Measurements from ENCODE around the gene UBL4B.

Gene UBL4B

DNA sequence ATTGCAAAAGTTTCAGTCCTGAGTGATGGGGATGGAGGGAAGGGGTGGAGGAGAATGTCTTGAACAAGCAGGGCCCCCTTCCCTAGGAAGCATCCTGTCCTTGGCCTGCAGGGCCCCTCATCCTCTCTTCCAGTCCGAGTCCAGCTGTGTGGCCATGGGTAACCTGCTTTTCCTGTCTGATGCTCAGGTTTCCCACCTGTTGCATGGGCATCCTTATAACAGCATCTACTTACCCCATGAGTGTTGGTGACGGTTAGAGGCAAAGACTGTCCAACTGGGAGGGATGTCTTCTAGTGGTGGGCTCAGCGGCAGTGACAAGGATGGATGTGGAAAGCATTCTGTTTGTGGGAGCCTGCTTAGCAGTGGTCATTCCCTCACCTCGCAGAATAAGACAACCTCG, 1.9 kb downstream of the UBL4B start:
- no peak overlapping the region for H3K9ac ChIP-seq (ENCODE audit: low read length)
- peaks cover 5% of the 10 kb centered on the region; the same call in 1 of the 2 replicates for H3K27me3 ChIP-seq (ENCODE audit: insufficient read depth, low read length)
- TF ChIP-seq CTCF (IDR thresholded peaks at IDR 0.05; ENCODE audit: low read length) (no peak), EZH2 (IDR thresholded peaks at IDR 0.05; ENCODE audit: borderline replicate concordance, low read length) (no peak)
- no peak overlapping the region for H3K4me2 ChIP-seq (ENCODE audit: low read length)
- no peaks in the 10 kb centered on the region for H3K36me3 ChIP-seq (ENCODE audit: insufficient read depth, low read length)
- no peaks in the 10 kb centered on the region for H3K4me1 ChIP-seq (ENCODE audit: insufficient read depth, low read length, severe bottlenecking)
- no peaks in the 10 kb centered on the region for H3K9me2 ChIP-seq (ENCODE audit: low read depth, low read length)
- H3K9me3 ChIP-seq (ENCODE audit: low read length), result no peaks in the 10 kb centered on the region
- no peak overlapping the region for H3K4me3 ChIP-seq (ENCODE audit: low read depth, low read length, poor library complexity, severe bottlenecking)
- no peaks in the 10 kb centered on the region for H3K79me2 ChIP-seq (ENCODE audit: insufficient read depth, low read length)
- no peaks in the 10 kb centered on the region for H4K20me1 ChIP-seq (ENCODE audit: insufficient read depth, low read length)
- H3K27ac ChIP-seq (ENCODE audit: low read depth, low read length, poor library complexity, severe bottlenecking), result no peak overlapping the region
- no peaks in the 10 kb centered on the region for H3F3A ChIP-seq (ENCODE audit: insufficient read depth, low read length)
- no peak overlapping the region for H2AFZ ChIP-seq (ENCODE audit: low read length)

DNA sequence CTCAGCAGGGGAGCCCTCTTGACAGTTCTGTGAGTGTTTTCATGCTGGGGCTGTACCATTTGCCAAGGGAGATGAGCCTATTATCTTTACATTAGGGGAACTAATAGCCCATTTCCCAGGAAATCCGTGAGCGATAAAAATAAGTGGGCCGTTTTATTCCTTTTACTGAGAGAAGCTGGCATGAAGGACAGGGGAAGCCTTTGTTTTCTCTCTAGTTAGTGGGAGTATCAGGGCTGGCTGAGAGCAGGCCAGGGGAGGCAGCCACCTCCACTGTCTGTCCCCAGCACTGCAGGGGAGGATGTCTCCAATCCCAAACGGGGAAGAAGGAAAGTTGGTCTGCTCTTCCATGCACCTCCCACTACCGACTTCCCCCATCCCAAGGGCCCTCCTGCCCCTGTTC, 2.5 kb downstream of the UBL4B start:
- Histone ChIP-seq H2AFZ (ENCODE audit: low read length) (no peak overlapping the region), H3K4me2 (ENCODE audit: low read length) (no peak overlapping the region), H3K36me3 (ENCODE audit: insufficient read depth, low read length) (no peaks in the 10 kb centered on the region), H3K4me1 (ENCODE audit: insufficient read depth, low read length, severe bottlenecking) (no peaks in the 10 kb centered on the region), H3K9ac (ENCODE audit: low read length) (no peak overlapping the region), H3K9me3 (ENCODE audit: low read length) (no peaks in the 10 kb centered on the region), H3K4me3 (ENCODE audit: low read depth, low read length, poor library complexity, severe bottlenecking) (no peak overlapping the region), H3K27me3 (ENCODE audit: insufficient read depth, low read length) (peaks cover 5% of the 10 kb centered on the region; the same call in 1 of the 2 replicates), H3K27ac (ENCODE audit: low read depth, low read length, poor library complexity, severe bottlenecking) (no peak overlapping the region), H3K79me2 (ENCODE audit: insufficient read depth, low read length) (no peaks in the 10 kb centered on the region), H4K20me1 (ENCODE audit: insufficient read depth, low read length) (no peaks in the 10 kb centered on the region), H3K9me2 (ENCODE audit: low read depth, low read length) (no peaks in the 10 kb centered on the region), H3F3A (ENCODE audit: insufficient read depth, low read length) (no peaks in the 10 kb centered on the region)
- TF ChIP-seq CTCF (IDR thresholded peaks at IDR 0.05; ENCODE audit: low read length), result no peak
- TF ChIP-seq EZH2 (IDR thresholded peaks at IDR 0.05; ENCODE audit: borderline replicate concordance, low read length), result no peak

DNA sequence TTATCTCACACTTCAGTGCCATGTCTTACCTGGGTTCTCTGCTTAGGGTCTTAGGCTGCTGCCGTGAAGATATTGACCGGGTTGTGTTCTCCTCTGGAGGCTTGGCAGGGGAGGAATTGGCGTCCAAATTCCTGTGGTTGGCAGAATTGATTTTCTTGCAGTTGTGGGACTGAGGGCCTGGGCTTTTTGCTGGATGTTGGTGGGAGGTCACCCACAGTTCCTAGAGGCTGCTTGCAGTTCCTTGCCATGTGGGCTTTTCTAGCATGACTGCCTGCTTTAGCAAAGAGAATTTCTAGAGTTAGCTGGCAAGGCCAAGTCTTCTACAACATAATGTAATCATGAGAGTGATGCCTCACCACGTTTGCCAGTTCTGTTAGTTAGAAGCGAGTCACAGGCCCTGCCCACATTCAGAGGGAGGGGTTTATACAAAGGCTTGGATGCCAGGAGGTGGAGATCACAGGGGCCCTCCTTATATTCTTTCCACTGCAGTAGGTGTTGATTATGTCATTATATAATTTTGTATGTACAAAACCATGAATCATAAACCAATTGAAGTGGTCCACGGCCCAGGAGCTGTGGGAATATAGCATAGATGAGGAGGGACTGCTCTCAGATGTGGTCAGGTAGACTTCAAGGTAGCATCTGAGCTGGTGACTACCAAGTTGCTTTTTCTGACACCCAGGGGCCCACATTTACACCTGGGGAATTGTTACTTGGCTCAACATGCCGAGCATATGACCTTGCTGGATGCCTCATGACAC, 6.6 kb downstream of the UBL4B start:
- Histone ChIP-seq H3K9ac (ENCODE audit: low read length) (no peak overlapping the region), H3K9me2 (ENCODE audit: low read depth, low read length) (no peaks in the 10 kb centered on the region), H3K4me3 (ENCODE audit: low read depth, low read length, poor library complexity, severe bottlenecking) (no peak overlapping the region), H2AFZ (ENCODE audit: low read length) (no peak overlapping the region), H3K9me3 (ENCODE audit: low read length) (0 out of 2 replicates have a peak, but pooled peaks cover 3% of the 10 kb centered on the region), H3K27me3 (ENCODE audit: insufficient read depth, low read length) (peaks cover 5% of the 10 kb centered on the region; the same call in 1 of the 2 replicates), H3K36me3 (ENCODE audit: insufficient read depth, low read length) (no peaks in the 10 kb centered on the region; the same call in 1 of the 2 replicates), H3F3A (ENCODE audit: insufficient read depth, low read length) (no peaks in the 10 kb centered on the region), H3K79me2 (ENCODE audit: insufficient read depth, low read length) (no peaks in the 10 kb centered on the region), H4K20me1 (ENCODE audit: insufficient read depth, low read length) (no peaks in the 10 kb centered on the region), H3K4me1 (ENCODE audit: insufficient read depth, low read length, severe bottlenecking) (no peaks in the 10 kb centered on the region), H3K27ac (ENCODE audit: low read depth, low read length, poor library complexity, severe bottlenecking) (no peak overlapping the region), H3K4me2 (ENCODE audit: low read length) (no peak overlapping the region)
- TF ChIP-seq CTCF (IDR thresholded peaks at IDR 0.05; ENCODE audit: low read length) (no peak), EZH2 (IDR thresholded peaks at IDR 0.05; ENCODE audit: borderline replicate concordance, low read length) (no peak)

All from OCI-LY1 (cell line).